Neural crest cell (in vitro differentiated cells): ENCODE data around the gene CMIP. TPM values are rescaled to one million over a fixed set of nuclear protein-coding genes. Genes with fewer than 3 reads are reported as not detected.

Experiments used
- DNase-seq: peaks from one replicate; pipeline ENCODE4 v3.0.0; 2021; ENCODE audit warnings: low read depth, mixed read lengths, low spot score
- H3K27ac Mint-ChIP-seq: one replicate; pipeline ENCODE4 v1.8.0; 2021; ENCODE audit warnings: mild to moderate bottlenecking, mixed read lengths; ENCODE audit not compliant: unreplicated experiment
- H3K27me3 Mint-ChIP-seq: 2 replicates; pipeline ENCODE4 v1.8.0; 2021; ENCODE audit warnings: low read depth, mild to moderate bottlenecking, mixed read lengths
- H3K36me3 Mint-ChIP-seq: 2 replicates; pipeline ENCODE4 v1.8.0; 2021; ENCODE audit warnings: low read depth, mild to moderate bottlenecking, mixed read lengths
- H3K4me1 Mint-ChIP-seq: 2 replicates; pipeline ENCODE4 v1.8.0; 2021; ENCODE audit warnings: mixed read lengths
- H3K4me3 Mint-ChIP-seq: one replicate; pipeline ENCODE4 v1.8.0; 2021; ENCODE audit warnings: mild to moderate bottlenecking, mixed read lengths
- H3K9me3 Mint-ChIP-seq: 2 replicates; pipeline ENCODE4 v1.8.0; 2021; ENCODE audit warnings: mixed read lengths
- total RNA-seq: library from RNA; stranded (reverse); gene quantifications from 2 replicates; pipeline ENCODE4 v1.2.1, GENCODE V29; 2021
- TF ChIP-seq, protein P1 (sequence below): fragments of 200-600 bp; sonication (generic); conservative IDR thresholded peaks from 2 replicates; pipeline ENCODE4 v1.5.0; 2021; ENCODE audit warnings: antibody characterized with exemption, mild to moderate bottlenecking

Gene CMIP
- total RNA-seq, 1 donor from 2014 or later, result 41.2 TPM

DNA sequence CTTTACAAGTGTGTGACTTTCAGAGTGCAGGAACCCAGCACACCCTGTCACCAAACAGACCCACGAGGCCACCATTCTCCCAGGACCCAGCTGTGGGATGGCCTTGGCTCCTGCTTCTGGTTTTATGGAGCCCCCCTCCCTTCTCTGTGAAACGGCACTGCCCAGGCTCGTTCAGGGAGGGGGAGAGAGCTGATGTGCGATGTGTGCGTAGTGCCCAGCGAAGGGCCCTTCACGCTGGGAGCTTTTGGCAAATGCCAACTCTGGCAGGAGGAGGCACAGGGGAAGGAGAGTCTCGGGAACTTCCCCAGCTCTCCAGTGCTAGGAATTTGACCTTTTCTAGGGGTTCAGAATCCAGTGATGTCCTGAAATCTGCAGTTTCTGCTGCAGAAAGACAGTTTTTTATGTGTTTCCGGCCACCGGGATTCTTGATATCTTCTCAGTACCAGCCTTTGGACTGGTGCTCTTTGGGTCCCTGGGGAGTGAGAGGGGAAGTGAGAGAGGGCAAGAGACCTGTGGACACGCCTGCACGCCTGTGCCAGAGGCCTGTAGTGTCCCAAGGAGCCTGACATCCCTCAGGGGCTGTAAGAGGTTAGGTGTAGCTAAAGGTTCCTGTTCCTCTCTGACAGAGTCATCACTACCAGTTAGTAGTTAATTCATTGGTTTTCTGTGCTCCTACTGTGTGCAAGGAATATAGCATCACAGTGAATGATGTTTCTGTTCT lies 45.1 kb downstream of the CMIP start:
- no peak overlapping the region for H3K27ac Mint-ChIP-seq
- no peak overlapping the region for H3K4me3 Mint-ChIP-seq
- H3K27me3 Mint-ChIP-seq, result no peaks in the 10 kb centered on the region
- H3K36me3 Mint-ChIP-seq, result no peaks in the 10 kb centered on the region
- no peak for DNase-seq
- H3K9me3 Mint-ChIP-seq, result no peaks in the 10 kb centered on the region
- TF ChIP-seq, protein P1, sequence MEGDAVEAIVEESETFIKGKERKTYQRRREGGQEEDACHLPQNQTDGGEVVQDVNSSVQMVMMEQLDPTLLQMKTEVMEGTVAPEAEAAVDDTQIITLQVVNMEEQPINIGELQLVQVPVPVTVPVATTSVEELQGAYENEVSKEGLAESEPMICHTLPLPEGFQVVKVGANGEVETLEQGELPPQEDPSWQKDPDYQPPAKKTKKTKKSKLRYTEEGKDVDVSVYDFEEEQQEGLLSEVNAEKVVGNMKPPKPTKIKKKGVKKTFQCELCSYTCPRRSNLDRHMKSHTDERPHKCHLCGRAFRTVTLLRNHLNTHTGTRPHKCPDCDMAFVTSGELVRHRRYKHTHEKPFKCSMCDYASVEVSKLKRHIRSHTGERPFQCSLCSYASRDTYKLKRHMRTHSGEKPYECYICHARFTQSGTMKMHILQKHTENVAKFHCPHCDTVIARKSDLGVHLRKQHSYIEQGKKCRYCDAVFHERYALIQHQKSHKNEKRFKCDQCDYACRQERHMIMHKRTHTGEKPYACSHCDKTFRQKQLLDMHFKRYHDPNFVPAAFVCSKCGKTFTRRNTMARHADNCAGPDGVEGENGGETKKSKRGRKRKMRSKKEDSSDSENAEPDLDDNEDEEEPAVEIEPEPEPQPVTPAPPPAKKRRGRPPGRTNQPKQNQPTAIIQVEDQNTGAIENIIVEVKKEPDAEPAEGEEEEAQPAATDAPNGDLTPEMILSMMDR, result no peak
- peaks cover 46% of the 10 kb centered on the region for H3K4me1 Mint-ChIP-seq

DNA sequence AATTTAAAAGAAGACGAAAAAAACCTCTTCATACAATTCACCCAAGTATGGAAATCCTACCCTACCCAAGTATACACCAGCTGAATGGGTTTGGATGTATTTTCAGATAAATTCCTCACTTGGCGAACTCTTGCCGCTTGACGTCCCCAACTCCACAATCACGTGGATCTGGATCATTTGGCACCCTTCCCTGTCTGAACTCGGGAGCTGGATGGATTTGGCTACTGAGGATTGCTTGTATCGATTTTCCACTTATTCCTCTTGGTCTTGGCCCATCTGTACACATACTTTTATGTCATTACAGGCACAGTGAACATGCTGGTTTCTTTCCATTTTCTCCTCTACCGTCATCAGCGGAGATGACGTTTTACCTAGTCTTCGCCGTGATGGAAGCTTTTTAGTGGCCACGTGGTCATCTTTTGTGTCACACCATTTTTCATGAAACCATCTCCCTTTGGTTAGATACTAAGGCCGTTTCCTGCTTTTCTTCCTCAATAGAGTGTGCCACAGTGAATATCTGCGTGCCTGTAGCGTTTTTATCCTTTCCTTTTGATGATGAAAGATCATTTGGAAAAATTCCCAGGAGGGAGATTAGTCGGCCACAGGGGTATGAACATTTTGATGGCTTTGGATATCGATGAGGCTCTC lies 47.1 kb downstream of the CMIP start:
- peak overlapping the region; percentile 8 for H3K4me3 Mint-ChIP-seq
- no peak for DNase-seq
- H3K27me3 Mint-ChIP-seq, result no peaks in the 10 kb centered on the region
- no peaks in the 10 kb centered on the region for H3K9me3 Mint-ChIP-seq
- H3K4me1 Mint-ChIP-seq, result peaks cover 44% of the 10 kb centered on the region
- peak overlapping the region; percentile 97 for H3K27ac Mint-ChIP-seq
- no peaks in the 10 kb centered on the region for H3K36me3 Mint-ChIP-seq
- TF ChIP-seq, protein P1, result no peak

DNA sequence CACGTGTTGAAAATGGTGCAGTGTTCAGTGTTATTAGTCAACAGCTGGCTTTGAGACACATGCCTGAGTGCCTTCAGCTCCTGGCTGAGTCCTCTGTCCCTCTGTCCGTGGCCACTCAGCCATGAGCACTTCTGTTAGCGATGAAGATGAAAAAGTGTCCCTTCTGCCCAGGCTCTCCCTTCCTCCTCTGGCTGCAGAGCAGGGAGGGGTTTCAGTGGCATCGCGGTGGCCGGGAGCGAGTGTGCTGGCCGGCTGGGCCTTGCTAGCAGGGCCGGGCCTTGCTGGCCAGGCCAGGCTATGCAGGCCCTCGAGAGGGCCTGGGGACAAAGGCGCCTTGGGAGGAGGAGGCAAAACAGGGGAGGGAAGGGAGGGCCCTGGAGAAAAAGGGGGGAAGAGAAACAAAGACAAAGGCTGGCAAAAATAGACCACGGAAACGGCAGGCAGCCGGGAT lies 47.7 kb downstream of the CMIP start:
- peak overlapping the region; percentile 97 for H3K27ac Mint-ChIP-seq
- peak; percentile 40 for DNase-seq
- peaks cover 44% of the 10 kb centered on the region for H3K4me1 Mint-ChIP-seq
- H3K9me3 Mint-ChIP-seq, result no peaks in the 10 kb centered on the region
- no peaks in the 10 kb centered on the region for H3K27me3 Mint-ChIP-seq
- TF ChIP-seq, protein P1, result no peak
- no peaks in the 10 kb centered on the region for H3K36me3 Mint-ChIP-seq
- H3K4me3 Mint-ChIP-seq, result peak overlapping the region; percentile 28

DNA sequence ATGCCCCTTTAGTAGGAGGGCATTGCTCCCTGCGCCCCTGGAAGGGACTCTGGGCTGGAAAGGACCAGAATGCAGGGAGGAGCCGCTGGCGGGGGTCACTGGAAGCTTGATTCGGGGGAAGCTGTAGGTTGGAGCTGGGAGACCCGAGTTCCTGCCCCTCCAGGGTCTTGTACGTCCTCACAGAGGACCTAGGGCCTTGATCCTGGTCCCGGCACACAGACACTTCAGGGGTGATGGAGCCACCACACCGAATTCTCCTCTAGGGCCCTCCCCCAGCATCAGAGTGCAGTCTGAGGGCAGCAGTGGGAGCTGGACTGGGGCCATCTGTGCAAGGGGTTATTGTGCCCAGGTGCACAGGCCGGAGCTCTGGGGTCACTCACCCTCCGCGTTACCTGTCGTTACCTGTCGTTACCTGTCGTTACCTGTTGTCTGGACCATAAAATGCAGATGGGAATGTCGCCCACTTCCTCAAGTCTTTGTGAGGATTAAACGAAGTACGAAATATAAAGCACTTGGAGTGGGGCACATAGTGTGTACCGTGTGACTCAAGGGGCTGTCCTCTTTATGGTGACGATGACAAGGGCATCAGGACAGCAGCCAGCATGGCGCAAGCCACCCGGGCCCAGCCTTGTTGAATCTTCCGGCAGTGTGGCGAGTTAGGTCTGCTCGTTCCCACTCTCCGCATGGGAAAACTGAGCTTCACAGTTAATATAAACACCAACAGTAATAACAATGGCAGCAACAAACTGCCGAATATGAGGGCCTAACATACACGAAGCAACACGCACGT lies 48.6 kb downstream of the CMIP start:
- no peaks in the 10 kb centered on the region for H3K27me3 Mint-ChIP-seq
- peak overlapping the region; percentile 97 for H3K27ac Mint-ChIP-seq
- TF ChIP-seq, protein P1, result no peak
- no peak overlapping the region for H3K4me3 Mint-ChIP-seq
- no peak for DNase-seq
- no peaks in the 10 kb centered on the region for H3K9me3 Mint-ChIP-seq
- no peaks in the 10 kb centered on the region for H3K36me3 Mint-ChIP-seq
- peaks cover 48% of the 10 kb centered on the region for H3K4me1 Mint-ChIP-seq

DNA sequence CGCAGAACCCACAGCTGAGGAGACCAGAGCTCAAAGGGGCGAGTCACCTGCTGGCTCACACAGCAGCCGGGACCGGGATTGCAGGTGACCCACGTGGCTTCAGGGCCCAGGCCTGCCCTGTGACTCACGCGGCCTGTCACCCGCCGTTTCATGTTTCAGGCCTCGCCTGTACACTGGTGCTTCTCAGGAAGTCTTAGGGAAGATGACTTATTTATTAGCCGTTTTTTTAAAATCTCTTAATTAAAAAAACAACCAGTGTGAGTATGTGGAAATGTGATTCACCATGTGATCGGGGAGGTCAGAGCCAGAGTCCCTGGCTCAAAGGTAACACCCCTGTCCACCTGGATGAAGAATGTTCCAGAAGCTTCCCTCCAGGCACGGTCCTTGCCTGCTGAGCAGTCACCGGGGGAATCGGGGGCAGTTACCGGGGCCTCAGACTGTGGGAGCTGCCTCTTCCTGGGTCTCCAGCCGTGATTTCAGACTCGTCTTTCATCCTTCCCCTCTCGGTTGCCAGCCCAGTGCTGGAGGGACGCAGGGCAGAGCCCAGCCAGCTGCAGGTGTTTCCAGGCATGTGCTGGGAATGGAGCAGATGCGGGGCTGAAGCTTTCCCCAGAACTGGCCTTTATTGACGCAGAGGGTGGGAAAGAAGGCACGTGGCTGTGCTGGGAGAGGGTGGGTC lies 49.3 kb downstream of the CMIP start:
- DNase-seq, result no peak
- Mint-ChIP-seq H3K27me3 (no peaks in the 10 kb centered on the region), H3K4me1 (peaks cover 46% of the 10 kb centered on the region), H3K27ac (no peak overlapping the region), H3K4me3 (no peak overlapping the region), H3K36me3 (no peaks in the 10 kb centered on the region), H3K9me3 (no peaks in the 10 kb centered on the region)
- TF ChIP-seq, protein P1, result no peak
